GM23248 (cell line): Measurements from ENCODE around the gene CDKAL1. TPM values are rescaled to one million over a fixed set of nuclear protein-coding genes. Genes with fewer than 3 reads are reported as not detected.

Source experiments
- DNase-seq: peaks from one replicate; pipeline ENCODE4 v3.0.0-alpha.2; 2015
- H2AFZ ChIP-seq: fragments of 200-600 bp; sonication (generic); 2 replicates; pipeline ENCODE4 v1.6.1; 2016; ENCODE audit warnings: antibody characterized with exemption
- H3F3A ChIP-seq: fragments of 200-600 bp; sonication (generic); 2 replicates; pipeline ENCODE4 v1.6.1; 2016; ENCODE audit warnings: mild to moderate bottlenecking, antibody characterized with exemption, mixed run types; ENCODE audit not compliant: insufficient read depth
- H3K27ac ChIP-seq: fragments of 200-600 bp; sonication (generic); 2 replicates; pipeline ENCODE4 v1.5.1; 2016; ENCODE audit warnings: mild to moderate bottlenecking
- H3K27me3 ChIP-seq: fragments of 200-600 bp; sonication (generic); replicated peaks from 2 replicates; pipeline ENCODE4 v1.6.1; 2016; ENCODE audit warnings: mild to moderate bottlenecking; ENCODE audit not compliant: insufficient read depth
- H3K36me3 ChIP-seq: fragments of 200-600 bp; sonication (generic); 2 replicates; pipeline ENCODE4 v1.6.1; 2016; ENCODE audit warnings: low read depth, mild to moderate bottlenecking
- H3K4me1 ChIP-seq: fragments of 200-600 bp; sonication (generic); 2 replicates; pipeline ENCODE4 v1.6.1; 2016; ENCODE audit warnings: mild to moderate bottlenecking; ENCODE audit not compliant: insufficient read depth
- H3K4me2 ChIP-seq: fragments of 200-600 bp; sonication (generic); one replicate; pipeline ENCODE4 v1.6.1; 2016; ENCODE audit warnings: mild to moderate bottlenecking; ENCODE audit not compliant: unreplicated experiment
- H3K4me3 ChIP-seq: fragments of 200-600 bp; sonication (generic); 2 replicates; pipeline ENCODE4 v1.5.1; 2016; ENCODE audit warnings: mild to moderate bottlenecking
- H3K79me2 ChIP-seq: fragments of 200-600 bp; sonication (generic); 2 replicates; pipeline ENCODE4 v1.6.1; 2016; ENCODE audit warnings: mild to moderate bottlenecking; ENCODE audit not compliant: insufficient read depth
- H3K9ac ChIP-seq: fragments of 200-600 bp; sonication (generic); 2 replicates; pipeline ENCODE4 v1.6.1; 2016; ENCODE audit warnings: mild to moderate bottlenecking
- H3K9me2 ChIP-seq: fragments of 200-600 bp; sonication (generic); 2 replicates; pipeline ENCODE4 v1.6.1; 2016; ENCODE audit warnings: mixed run types, mild to moderate bottlenecking, moderate library complexity; ENCODE audit not compliant: insufficient read depth
- H3K9me3 ChIP-seq: fragments of 200-600 bp; sonication (generic); one replicate; pipeline ENCODE4 v1.6.1; 2017; ENCODE audit warnings: low read depth
- H4K20me1 ChIP-seq: fragments of 200-600 bp; sonication (generic); 2 replicates; pipeline ENCODE4 v1.6.0; 2016; ENCODE audit not compliant: insufficient read depth
- EZH2 ChIP-seq: fragments of 200-600 bp; sonication (generic); IDR thresholded peaks from 2 replicates; pipeline ENCODE4 v1.6.1; 2018; ENCODE audit warnings: antibody characterized with exemption, mild to moderate bottlenecking; ENCODE audit not compliant: insufficient read depth, poor library complexity, severe bottlenecking
- EZH2phosphoT487 ChIP-seq: fragments of 200-600 bp; sonication (generic); IDR thresholded peaks from 2 replicates; pipeline ENCODE4 v1.6.1; 2018; ENCODE audit warnings: antibody characterized with exemption, moderate library complexity, mild to moderate bottlenecking, low read depth; ENCODE audit not compliant: insufficient read depth
- WGBS, 2 experiments: methylation state at CpG; one replicate each; pipeline ENCODE4 v1.1.6; 2015 to 2017; ENCODE audit warnings: low lambda C conversion rate in 2 of 2, low coverage in 1 of 2; ENCODE audit errors: missing lambda C conversion rate in 2 of 2; 5-methylcytosine and 5-hydroxymethylcytosine counted together
- in situ Hi-C: fragments of 300-500 bp; cut with MboI; formaldehyde crosslinking; loops from 2 replicates; pipeline ENCODE4 v1.15.0; 2020
- polyA plus RNA-seq: library from polyadenylated mRNA; unstranded; fragments of >200 nt; fragmentation: Nextera tagmentation; extraction: Ambion mirVana; gene quantifications from 2 replicates; pipeline ENCODE4 v1.2.1, GENCODE V29; 2016
- total RNA-seq: library from RNA; depleted of rRNA; stranded (reverse); fragments of >200 nt; shearing (Covaris generic); gene quantifications from 2 replicates; pipeline ENCODE4 v1.2.3, GENCODE V29; 2014

CDKAL1 gene
- total and polyA plus RNA-seq, 2 experiments from 2014 or later = 7.5 to 10.8 TPM

- WGBS, 2 experiments = 83 to 89% methylated on average over 7 of the region's 7 CpGs
- H3K4me2 ChIP-seq = no peak overlapping the region
- H3K4me1 ChIP-seq = no peaks in the 10 kb centered on the region
- in situ Hi-C loops = no loop called here
- no peaks in the 10 kb centered on the region for H3K9me2 ChIP-seq
- H3K79me2 ChIP-seq = no peaks in the 10 kb centered on the region
- H4K20me1 ChIP-seq = no peaks in the 10 kb centered on the region
- H3K27ac ChIP-seq = no peak overlapping the region
- DNase-seq = no peak
- H3K9ac ChIP-seq = no peak overlapping the region
- no peak overlapping the region for H2AFZ ChIP-seq
- no peaks in the 10 kb centered on the region for H3K27me3 ChIP-seq
- H3K4me3 ChIP-seq = no peak overlapping the region
- H3K9me3 ChIP-seq = no peaks in the 10 kb centered on the region
- no peaks in the 10 kb centered on the region for H3F3A ChIP-seq
- H3K36me3 ChIP-seq = no peaks in the 10 kb centered on the region
- TF ChIP-seq EZH2phosphoT487 = no peak
- TF ChIP-seq EZH2 = no peak
Measured at GRCh38 chr6:21271428-21272155, 737.3 kb downstream of the CDKAL1 start.

GRCh38 chr6:21273451-21273850 lies 739.2 kb downstream of the CDKAL1 start:
- in situ Hi-C loops = no loop called here
- 61 to 66% methylated on average over 2 of the region's 2 CpGs for WGBS, 2 experiments
- no peak overlapping the region for H2AFZ ChIP-seq

GRCh38 chr6:21274851-21275250 lies 740.6 kb downstream of the CDKAL1 start:
- no peaks in the 10 kb centered on the region for H3F3A ChIP-seq
- 72 to 82% methylated on average over 6 of the region's 6 CpGs for WGBS, 2 experiments

More at GRCh38 chr6:21273451-21273850, 739.2 kb downstream of the CDKAL1 start:
- no peak overlapping the region for H3K4me3 ChIP-seq
- TF ChIP-seq EZH2phosphoT487 (no peak), EZH2 (no peak)
- no peak for DNase-seq
- H3K9me2 ChIP-seq = no peaks in the 10 kb centered on the region
- no peaks in the 10 kb centered on the region for H3K36me3 ChIP-seq
- H3K79me2 ChIP-seq = no peaks in the 10 kb centered on the region
- H3K4me2 ChIP-seq = no peak overlapping the region
- no peaks in the 10 kb centered on the region for H3K27me3 ChIP-seq
- no peaks in the 10 kb centered on the region for H4K20me1 ChIP-seq
- no peaks in the 10 kb centered on the region for H3F3A ChIP-seq
- no peak overlapping the region for H3K9ac ChIP-seq
- no peaks in the 10 kb centered on the region for H3K9me3 ChIP-seq
- no peaks in the 10 kb centered on the region for H3K4me1 ChIP-seq
- no peak overlapping the region for H3K27ac ChIP-seq

GRCh38 chr6:21277601-21278374 lies 743.5 kb downstream of the CDKAL1 start:
- Histone ChIP-seq H3F3A (no peaks in the 10 kb centered on the region), H3K27me3 (no peaks in the 10 kb centered on the region), H3K79me2 (no peaks in the 10 kb centered on the region), H3K4me1 (no peaks in the 10 kb centered on the region), H3K4me3 (no peak overlapping the region), H4K20me1 (no peaks in the 10 kb centered on the region), H3K27ac (no peak overlapping the region), H2AFZ (no peak overlapping the region), H3K9ac (no peak overlapping the region), H3K9me2 (no peaks in the 10 kb centered on the region), H3K4me2 (no peak overlapping the region), H3K9me3 (no peaks in the 10 kb centered on the region), H3K36me3 (no peaks in the 10 kb centered on the region)
- in situ Hi-C loops = no loop called here
- DNase-seq = no peak
- no peak for TF ChIP-seq EZH2phosphoT487
- no peak for TF ChIP-seq EZH2
- WGBS, 2 experiments = 60 to 66% methylated on average over 7 of the region's 7 CpGs

More at GRCh38 chr6:21274851-21275250, 740.6 kb downstream of the CDKAL1 start:
- Histone ChIP-seq H3K4me3 (no peak overlapping the region), H3K9me3 (no peaks in the 10 kb centered on the region), H3K4me1 (no peaks in the 10 kb centered on the region), H2AFZ (no peak overlapping the region), H3K9me2 (no peaks in the 10 kb centered on the region), H4K20me1 (no peaks in the 10 kb centered on the region), H3K4me2 (no peak overlapping the region), H3K27ac (no peak overlapping the region), H3K36me3 (no peaks in the 10 kb centered on the region), H3K27me3 (no peaks in the 10 kb centered on the region), H3K79me2 (no peaks in the 10 kb centered on the region), H3K9ac (no peak overlapping the region)
- TF ChIP-seq EZH2 (no peak), EZH2phosphoT487 (no peak)
- no peak for DNase-seq
- in situ Hi-C loops = no loop called here
